Measurements from ENCODE around the gene GOLGA6B. TPM values are rescaled to one million over a fixed set of nuclear protein-coding genes. Genes with fewer than 3 reads are reported as not detected.
"Not testable (repeated sequence)": the region's sequence is repeated elsewhere in the genome, so short reads cannot be mapped to it uniquely, and the experiment has no call there.

GOLGA6B gene
- total and polyA plus RNA-seq, 4 donors: not detected

DNA sequence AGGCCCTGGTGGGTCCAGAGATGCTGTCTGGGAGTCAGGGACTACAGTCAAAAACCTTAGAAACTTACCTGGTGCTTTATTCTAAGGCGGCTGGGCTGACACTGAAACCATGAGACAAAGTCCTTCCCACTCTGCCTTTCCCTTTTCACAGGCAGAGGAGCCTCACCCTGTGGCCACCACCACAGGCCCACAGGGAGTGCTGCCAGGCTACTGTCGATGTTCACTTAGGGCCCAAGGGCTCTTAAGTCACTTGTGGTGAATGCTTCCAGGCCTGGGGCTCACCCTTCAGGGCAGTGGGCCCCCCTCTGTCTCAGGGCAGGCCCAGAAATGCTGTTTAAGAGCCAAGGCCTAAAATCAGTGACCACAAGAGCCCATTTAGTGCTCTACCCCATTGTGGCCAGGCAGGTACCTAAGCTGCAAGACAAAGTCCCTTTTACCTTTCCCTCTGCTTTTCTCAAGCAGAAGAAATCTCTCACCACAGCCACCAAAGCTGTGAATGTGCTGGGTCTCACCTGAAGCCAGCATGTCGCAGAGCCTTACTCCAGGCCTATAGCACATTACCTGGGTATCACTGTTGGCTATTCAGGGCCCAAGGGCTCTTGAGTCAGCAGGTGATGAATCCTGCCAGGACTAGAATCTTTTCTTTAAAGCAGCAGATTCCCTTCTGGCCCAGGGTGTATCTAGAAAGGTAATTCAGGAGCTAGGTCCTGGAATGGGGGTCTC is 39.5 kb upstream of the GOLGA6B start:
- peak overlapping the region in 1 of 2 donors; percentile 33 for H3K27ac ChIP-seq (ENCODE audit: low read depth in 1 of 2, low read length in 1 of 2)
- no peaks in the 10 kb centered on the region for H3K4me1 ChIP-seq (ENCODE audit: control insufficient read depth in 5 of 5, insufficient read depth in 5 of 5, low read length in 5 of 5)
- H3K4me3 ChIP-seq: no peak overlapping the region
- no peaks in the 10 kb centered on the region for H3K36me3 ChIP-seq (ENCODE audit: control insufficient read depth in 4 of 4, insufficient read depth in 4 of 4, low read length in 4 of 4)
- 73 to 76% methylated on average over 3 of the region's 3 CpGs for WGBS, 2 donors
- no peaks in the 10 kb centered on the region for H3K27me3 ChIP-seq (ENCODE audit: control insufficient read depth in 3 of 3, insufficient read depth in 3 of 3, low read length in 2 of 3)
- ATAC-seq (ENCODE audit: insufficient read depth, low FRiP score) (no peak), DNase-seq (no peak)
- TF ChIP-seq, protein P1, sequence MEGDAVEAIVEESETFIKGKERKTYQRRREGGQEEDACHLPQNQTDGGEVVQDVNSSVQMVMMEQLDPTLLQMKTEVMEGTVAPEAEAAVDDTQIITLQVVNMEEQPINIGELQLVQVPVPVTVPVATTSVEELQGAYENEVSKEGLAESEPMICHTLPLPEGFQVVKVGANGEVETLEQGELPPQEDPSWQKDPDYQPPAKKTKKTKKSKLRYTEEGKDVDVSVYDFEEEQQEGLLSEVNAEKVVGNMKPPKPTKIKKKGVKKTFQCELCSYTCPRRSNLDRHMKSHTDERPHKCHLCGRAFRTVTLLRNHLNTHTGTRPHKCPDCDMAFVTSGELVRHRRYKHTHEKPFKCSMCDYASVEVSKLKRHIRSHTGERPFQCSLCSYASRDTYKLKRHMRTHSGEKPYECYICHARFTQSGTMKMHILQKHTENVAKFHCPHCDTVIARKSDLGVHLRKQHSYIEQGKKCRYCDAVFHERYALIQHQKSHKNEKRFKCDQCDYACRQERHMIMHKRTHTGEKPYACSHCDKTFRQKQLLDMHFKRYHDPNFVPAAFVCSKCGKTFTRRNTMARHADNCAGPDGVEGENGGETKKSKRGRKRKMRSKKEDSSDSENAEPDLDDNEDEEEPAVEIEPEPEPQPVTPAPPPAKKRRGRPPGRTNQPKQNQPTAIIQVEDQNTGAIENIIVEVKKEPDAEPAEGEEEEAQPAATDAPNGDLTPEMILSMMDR (IDR thresholded peaks at IDR 0.05; ENCODE audit: control extremely low read depth, extremely low read depth): no peak
- no peak overlapping the region for H3K9ac ChIP-seq (ENCODE audit: insufficient read depth in 1 of 2, low read length in 2 of 2)
- H3K9me3 ChIP-seq (ENCODE audit: control insufficient read depth in 4 of 4, insufficient read depth in 3 of 4, low read length in 3 of 4): no peaks in the 10 kb centered on the region

DNA sequence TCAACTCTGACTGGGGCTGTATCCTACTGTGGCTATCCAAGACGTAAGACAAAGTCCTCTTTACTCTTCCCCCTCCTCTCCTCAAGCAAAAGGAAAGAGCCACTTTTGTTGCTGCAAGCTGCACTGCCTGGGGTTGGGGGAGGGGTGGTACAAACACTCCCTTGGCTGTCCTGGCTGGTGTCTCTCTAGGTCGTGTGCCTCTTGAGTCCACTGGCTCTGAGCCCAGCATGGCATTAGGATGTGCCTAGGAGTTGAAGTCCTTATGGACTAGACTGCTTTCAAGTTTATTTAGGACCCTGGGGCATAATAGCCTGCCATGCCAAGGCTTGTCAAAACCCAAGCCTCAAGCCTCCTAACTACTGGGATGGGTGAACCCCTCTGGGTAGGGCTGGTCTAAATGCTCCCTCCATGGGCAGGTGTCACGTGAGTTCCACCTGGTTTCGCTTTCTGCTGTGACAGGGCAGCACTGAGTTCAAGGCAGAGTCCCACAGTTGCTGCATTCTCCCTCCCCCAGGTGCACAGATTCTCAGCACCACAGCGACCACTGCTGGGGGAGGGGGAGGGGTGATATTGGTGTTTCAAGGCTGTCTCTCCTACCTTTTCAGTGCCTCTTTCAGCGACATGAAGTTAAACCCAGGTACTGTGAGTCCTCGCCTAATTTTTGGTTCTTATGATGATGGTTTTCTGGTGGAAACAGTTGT is 38.8 kb upstream of the GOLGA6B start:
- H3K27me3 ChIP-seq (ENCODE audit: control insufficient read depth in 3 of 3, insufficient read depth in 3 of 3, low read length in 2 of 3); H3K36me3 ChIP-seq (ENCODE audit: control insufficient read depth in 4 of 4, insufficient read depth in 4 of 4, low read length in 4 of 4); H3K4me3 ChIP-seq; H3K4me1 ChIP-seq (ENCODE audit: control insufficient read depth in 5 of 5, insufficient read depth in 5 of 5, low read length in 5 of 5); H3K9me3 ChIP-seq (ENCODE audit: control insufficient read depth in 4 of 4, insufficient read depth in 3 of 4, low read length in 3 of 4); ATAC-seq (ENCODE audit: insufficient read depth, low FRiP score); H3K9ac ChIP-seq (ENCODE audit: insufficient read depth in 1 of 2, low read length in 2 of 2): not testable (repeated sequence)
- peak; percentile 6 to 26 (median 23) for DNase-seq
- H3K27ac ChIP-seq (ENCODE audit: low read depth in 1 of 2, low read length in 1 of 2): peak overlapping the region in 1 of 2 donors; percentile 33
- WGBS, 2 donors: 61 to 65% methylated on average over 6 of the region's 7 CpGs

DNA sequence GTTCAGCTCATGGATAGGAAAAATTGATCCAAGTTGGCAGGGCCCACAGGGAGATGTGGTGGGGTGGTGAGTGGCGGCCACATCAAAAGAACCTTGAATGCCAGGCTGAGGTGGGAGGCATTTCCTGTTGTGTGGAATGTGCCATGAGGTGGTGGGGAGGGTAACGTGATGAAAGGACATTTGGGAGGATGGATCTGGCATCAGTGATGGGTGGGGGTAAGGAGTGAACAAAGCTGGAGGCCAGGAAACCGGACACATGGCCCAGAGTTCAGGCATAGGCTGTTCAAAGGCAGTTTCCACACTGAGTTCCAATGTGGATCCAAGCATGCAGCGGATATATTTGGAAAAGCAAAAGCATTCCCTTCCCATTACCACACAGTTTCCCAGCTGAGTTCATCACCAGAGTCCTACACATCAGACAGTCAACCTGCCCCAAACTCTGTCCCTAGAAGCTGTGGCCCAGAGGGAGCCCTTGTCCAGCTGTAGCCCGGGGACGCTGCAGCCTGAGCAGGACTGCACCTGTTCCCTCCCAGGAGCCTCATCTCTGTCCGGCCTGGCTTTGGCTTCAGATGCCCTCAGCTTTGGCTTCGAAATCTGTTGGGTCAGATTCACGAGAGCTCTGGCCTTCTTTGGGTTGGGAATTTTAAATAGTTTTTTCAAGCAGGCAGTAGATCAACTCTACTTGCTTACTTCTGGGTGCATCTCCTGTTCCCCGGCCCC is 37.8 kb upstream of the GOLGA6B start:
- no peak overlapping the region for H3K27ac ChIP-seq (ENCODE audit: low read depth in 1 of 2, low read length in 1 of 2)
- ATAC-seq (ENCODE audit: insufficient read depth, low FRiP score) (no peak), DNase-seq (no peak)
- TF ChIP-seq, protein P1 (IDR thresholded peaks at IDR 0.05; ENCODE audit: control extremely low read depth, extremely low read depth): no peak
- H3K9me3 ChIP-seq (ENCODE audit: control insufficient read depth in 4 of 4, insufficient read depth in 3 of 4, low read length in 3 of 4): no peaks in the 10 kb centered on the region
- H3K9ac ChIP-seq (ENCODE audit: insufficient read depth in 1 of 2, low read length in 2 of 2): no peak overlapping the region
- H3K36me3 ChIP-seq (ENCODE audit: control insufficient read depth in 4 of 4, insufficient read depth in 4 of 4, low read length in 4 of 4): no peaks in the 10 kb centered on the region
- no peak overlapping the region for H3K4me3 ChIP-seq
- H3K4me1 ChIP-seq (ENCODE audit: control insufficient read depth in 5 of 5, insufficient read depth in 5 of 5, low read length in 5 of 5): no peaks in the 10 kb centered on the region
- H3K27me3 ChIP-seq (ENCODE audit: control insufficient read depth in 3 of 3, insufficient read depth in 3 of 3, low read length in 2 of 3): no peaks in the 10 kb centered on the region
- WGBS, 2 donors: 87 to 90% methylated on average over 10 of the region's 10 CpGs

DNA sequence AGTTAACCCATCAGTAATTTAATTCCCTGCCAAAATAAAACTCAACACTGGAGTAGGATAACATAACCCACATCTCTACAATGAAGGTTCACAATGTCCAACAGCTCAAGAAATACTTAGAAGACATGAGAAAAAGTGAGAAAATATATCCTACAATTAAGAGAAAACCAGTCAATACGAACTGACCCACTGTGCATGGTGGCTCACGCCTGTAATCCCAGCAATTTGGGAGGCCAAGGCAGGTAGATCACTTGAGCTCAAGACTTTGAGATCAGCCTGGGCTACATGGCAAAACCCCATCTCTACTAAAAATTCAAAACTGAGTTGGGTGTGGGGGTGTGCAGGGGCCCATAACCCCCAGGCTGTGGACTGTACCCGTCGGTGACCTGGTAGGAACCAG is 30.6 kb upstream of the GOLGA6B start:
- ATAC-seq (ENCODE audit: insufficient read depth, low FRiP score); DNase-seq; H3K27me3 ChIP-seq (ENCODE audit: control insufficient read depth in 3 of 3, insufficient read depth in 3 of 3, low read length in 2 of 3); H3K36me3 ChIP-seq (ENCODE audit: control insufficient read depth in 4 of 4, insufficient read depth in 4 of 4, low read length in 4 of 4); H3K9ac ChIP-seq (ENCODE audit: insufficient read depth in 1 of 2, low read length in 2 of 2); H3K27ac ChIP-seq (ENCODE audit: low read depth in 1 of 2, low read length in 1 of 2); H3K9me3 ChIP-seq (ENCODE audit: control insufficient read depth in 4 of 4, insufficient read depth in 3 of 4, low read length in 3 of 4); H3K4me1 ChIP-seq (ENCODE audit: control insufficient read depth in 5 of 5, insufficient read depth in 5 of 5, low read length in 5 of 5); H3K4me3 ChIP-seq: not testable (repeated sequence)
- 91% methylated on average over 4 of the region's 4 CpGs for whole genome bisulfite sequencing, 2 donors

DNA sequence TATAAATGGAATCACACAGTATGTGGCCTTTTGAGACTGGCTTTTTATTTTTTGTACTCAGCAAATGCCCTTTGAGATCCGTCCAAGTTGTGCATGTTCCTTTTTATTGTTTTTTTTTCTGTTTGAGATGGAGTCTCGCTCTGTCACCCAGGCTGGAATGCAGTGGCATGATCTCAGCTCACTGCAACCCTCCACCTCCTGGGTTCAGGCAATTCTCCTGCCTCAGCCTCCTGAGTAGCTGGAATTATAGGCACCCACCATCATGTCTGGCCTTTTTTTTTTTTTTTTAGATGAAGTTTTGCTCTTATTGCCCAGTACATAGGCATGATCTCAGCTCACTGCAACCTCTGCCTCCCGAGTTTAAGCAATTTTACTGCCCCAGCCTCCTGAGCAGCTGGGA is 28.3 kb upstream of the GOLGA6B start:
- DNase-seq; H3K4me3 ChIP-seq; H3K27me3 ChIP-seq (ENCODE audit: control insufficient read depth in 3 of 3, insufficient read depth in 3 of 3, low read length in 2 of 3); H3K4me1 ChIP-seq (ENCODE audit: control insufficient read depth in 5 of 5, insufficient read depth in 5 of 5, low read length in 5 of 5); H3K36me3 ChIP-seq (ENCODE audit: control insufficient read depth in 4 of 4, insufficient read depth in 4 of 4, low read length in 4 of 4); ATAC-seq (ENCODE audit: insufficient read depth, low FRiP score); H3K27ac ChIP-seq (ENCODE audit: low read depth in 1 of 2, low read length in 1 of 2); H3K9ac ChIP-seq (ENCODE audit: insufficient read depth in 1 of 2, low read length in 2 of 2); H3K9me3 ChIP-seq (ENCODE audit: control insufficient read depth in 4 of 4, insufficient read depth in 3 of 4, low read length in 3 of 4): not testable (repeated sequence)
- WGBS, 2 donors: 79 to 88% methylated on average over 3 of the region's 3 CpGs

DNA sequence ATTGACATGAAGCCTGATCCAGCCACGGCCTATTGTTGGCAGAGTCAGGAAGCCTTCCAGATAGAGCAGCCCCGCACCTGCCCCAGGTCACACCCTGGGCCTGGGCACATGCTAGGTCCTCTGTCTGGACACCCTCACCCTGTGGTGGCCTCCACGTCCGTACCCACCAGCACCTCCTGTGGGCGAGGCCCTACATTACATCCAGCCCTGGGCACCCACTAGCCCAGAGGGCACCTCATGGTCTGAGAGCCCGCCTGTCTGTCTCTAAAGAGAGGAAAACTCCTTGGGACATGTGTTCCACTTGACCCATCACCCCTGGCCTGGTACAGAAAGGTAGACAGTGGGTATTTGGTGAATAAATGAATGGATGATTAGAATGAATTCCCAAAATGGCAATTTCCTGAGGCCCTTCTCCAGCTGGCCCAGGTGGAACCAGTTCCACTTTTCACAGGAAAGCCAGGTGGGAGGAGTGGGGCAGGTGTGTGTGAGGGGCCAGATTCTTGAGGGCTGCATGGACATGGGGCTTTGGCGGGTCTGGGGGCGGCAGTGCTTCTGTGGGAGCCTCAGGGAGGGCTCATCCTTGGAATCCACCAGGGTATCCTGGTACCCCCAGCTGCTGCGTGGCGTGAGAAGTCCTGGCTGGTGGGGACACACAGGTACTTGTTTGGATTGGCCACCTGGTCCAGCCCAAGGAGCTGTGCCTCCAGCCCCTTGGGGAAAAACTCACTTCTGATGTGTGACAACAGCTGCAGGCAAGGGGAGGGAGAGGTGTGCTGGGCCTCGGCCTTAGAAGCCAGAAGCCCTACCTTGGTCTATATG is 26.0 kb upstream of the GOLGA6B start:
- H3K9me3 ChIP-seq (ENCODE audit: control insufficient read depth in 4 of 4, insufficient read depth in 3 of 4, low read length in 3 of 4); H3K4me3 ChIP-seq; H3K36me3 ChIP-seq (ENCODE audit: control insufficient read depth in 4 of 4, insufficient read depth in 4 of 4, low read length in 4 of 4); ATAC-seq (ENCODE audit: insufficient read depth, low FRiP score); H3K9ac ChIP-seq (ENCODE audit: insufficient read depth in 1 of 2, low read length in 2 of 2); H3K27ac ChIP-seq (ENCODE audit: low read depth in 1 of 2, low read length in 1 of 2); DNase-seq; H3K4me1 ChIP-seq (ENCODE audit: control insufficient read depth in 5 of 5, insufficient read depth in 5 of 5, low read length in 5 of 5); H3K27me3 ChIP-seq (ENCODE audit: control insufficient read depth in 3 of 3, insufficient read depth in 3 of 3, low read length in 2 of 3): not testable (repeated sequence)
- 89 to 93% methylated on average over 11 of the region's 11 CpGs for WGBS, 2 donors
